Activated CD8-positive, alpha-beta T cell treated with anti-CD3 and anti-CD28 coated beads, Interleukin-2, amount 10 ng/mL, durations not matched to agents 7 days and 5 days (primary cell): Measurements from ENCODE around the gene CHID1. TPM values are rescaled to one million over a fixed set of nuclear protein-coding genes. Genes with fewer than 3 reads are reported as not detected.

ENCODE experiments used
- ATAC-seq: fragments of 150-1000 bp; cut with Tn5 transposase; one replicate; pipeline ENCODE4 v1.10.0; 2021; ENCODE audit warnings: moderate library complexity
- CTCF ChIA-PET: fragments of 350-600 bp; sonication (Branson Sonifier 250); formaldehyde crosslinking; loops from one replicate; lab custom pipeline; 2021; ENCODE audit warnings: antibody characterized with exemption; lab: Charles Lee
- POLR2A ChIA-PET: fragments of 350-600 bp; sonication (Branson Sonifier 250); formaldehyde crosslinking; loops from one replicate; lab custom pipeline; 2021; ENCODE audit warnings: antibody characterized with exemption; lab: Charles Lee
- DNase-seq: peaks from one replicate; pipeline ENCODE4 v3.0.0-alpha.2; 2020
- H3K27ac Mint-ChIP-seq: one replicate; pipeline ENCODE4 v1.8.0; 2021; ENCODE audit warnings: mild to moderate bottlenecking, mixed read lengths
- H3K27me3 Mint-ChIP-seq: one replicate; pipeline ENCODE4 v1.8.0; 2021; ENCODE audit warnings: low read depth, mixed read lengths
- H3K36me3 Mint-ChIP-seq: one replicate; pipeline ENCODE4 v1.8.0; 2021; ENCODE audit warnings: low read depth, mixed read lengths
- H3K4me1 Mint-ChIP-seq: one replicate; pipeline ENCODE4 v1.8.0; 2021; ENCODE audit warnings: low read depth, mixed read lengths
- H3K4me3 Mint-ChIP-seq: one replicate; pipeline ENCODE4 v1.8.0; 2021; ENCODE audit warnings: mild to moderate bottlenecking, mixed read lengths
- H3K9me3 Mint-ChIP-seq: one replicate; pipeline ENCODE4 v1.8.0; 2022; ENCODE audit warnings: mixed read lengths; ENCODE audit not compliant: insufficient read depth
- total RNA-seq, 2 experiments: library from RNA; stranded (reverse); gene quantifications; one replicate each; pipeline ENCODE4 v1.2.3, GENCODE V29; 2021

Gene CHID1
- 10 to 100 TPM; 46.1 to 48.4 TPM for total RNA-seq

DNA sequence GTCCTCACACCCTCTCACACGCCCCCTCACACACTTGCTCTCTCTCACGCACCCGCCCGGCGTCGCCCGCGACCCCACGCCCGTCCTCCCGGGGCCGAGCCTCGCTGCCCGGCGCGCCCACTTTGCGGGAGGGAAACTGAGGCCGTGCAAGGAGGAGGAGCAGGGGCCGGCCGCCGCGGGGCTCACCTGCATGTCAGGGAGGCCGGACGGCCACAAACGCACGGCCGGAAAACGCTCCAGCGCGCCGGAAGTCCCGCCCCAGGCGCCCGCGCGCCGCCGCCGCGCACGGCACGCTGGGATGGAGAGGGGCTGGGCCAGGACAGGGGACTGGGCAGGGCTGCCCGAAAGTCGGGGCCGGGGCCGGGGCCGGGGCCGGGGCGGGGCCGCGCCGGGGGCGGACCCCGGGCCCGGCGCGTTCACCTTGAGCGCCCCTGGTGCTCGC, at the start of gene CHID1:
Gene CHID1, minus strand, starts transcription at position 222 of the 442 bp plus-strand sequence. CDS start 5,994 bp downstream, outside the sequence.
- ChIA-PET POLR2A (interaction anchor here (0.6 to 1.9 kb wide), 4 partner anchors 11 to 67 kb away, joined by 3 to 5 read pairs (median 3); partner anchors contain the start of gene TSPAN4), CTCF (interaction anchor here (1.2 to 1.9 kb wide), 4 partner anchors 11 to 140 kb away, joined by 3 to 5 read pairs (median 3); no protein-coding TSS in a partner anchor)
- Mint-ChIP-seq H3K27ac (peak within 1 kb of the TSS; percentile 86), H3K36me3 (no peaks in the 10 kb centered on the region), H3K9me3 (no peaks in the 10 kb centered on the region), H3K4me3 (peak within 1 kb of the TSS; percentile 90), H3K27me3 (no peaks in the 10 kb centered on the region), H3K4me1 (peaks cover 15% of the 10 kb centered on the region)
- peak; percentile 87 for DNase-seq
- ATAC-seq = peak; percentile 96

GRCh38 chr11:959608-960007, 49.0 kb upstream of the CHID1 start:
- H3K36me3 Mint-ChIP-seq = peaks cover 18% of the 10 kb centered on the region
- CTCF ChIA-PET = no interaction called here
- peaks cover 5% of the 10 kb centered on the region for H3K9me3 Mint-ChIP-seq
- no peak overlapping the region for H3K4me3 Mint-ChIP-seq
- H3K27ac Mint-ChIP-seq = no peak overlapping the region
- no peaks in the 10 kb centered on the region for H3K27me3 Mint-ChIP-seq
- no peak for ATAC-seq
- POLR2A ChIA-PET = no interaction called here
- no peak for DNase-seq
- H3K4me1 Mint-ChIP-seq = no peaks in the 10 kb centered on the region

- ATAC-seq (no peak), DNase-seq (no peak)
- H3K36me3 Mint-ChIP-seq = peaks cover 12% of the 10 kb centered on the region
- ChIA-PET CTCF (no interaction called here), POLR2A (no interaction called here)
- H3K9me3 Mint-ChIP-seq = no peaks in the 10 kb centered on the region
- H3K27ac Mint-ChIP-seq = no peak overlapping the region
- no peaks in the 10 kb centered on the region for H3K27me3 Mint-ChIP-seq
- peaks cover 3% of the 10 kb centered on the region for H3K4me1 Mint-ChIP-seq
- H3K4me3 Mint-ChIP-seq = no peak overlapping the region
Measured at GRCh38 chr11:959027-959426, 48.4 kb upstream of the CHID1 start.

DNA sequence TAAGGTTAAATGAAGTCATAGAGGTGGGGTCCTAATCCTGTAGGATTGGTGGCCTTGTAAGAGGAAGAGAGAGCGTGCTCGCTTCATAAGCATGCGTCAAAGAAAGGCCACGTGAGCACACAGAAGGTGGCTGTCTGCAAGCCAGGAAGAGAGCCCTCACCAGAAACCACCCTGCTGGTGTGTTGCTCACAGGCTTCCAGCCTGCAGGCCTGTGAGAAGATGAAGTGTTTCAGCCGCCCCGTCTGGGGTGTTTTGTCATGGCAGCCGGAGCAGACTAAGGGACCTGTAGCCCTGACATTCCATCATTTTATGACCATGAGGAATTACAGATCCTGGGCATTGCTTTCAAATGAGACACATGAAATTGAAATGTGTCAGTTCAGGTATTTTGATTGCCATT, 47.5 kb upstream of the CHID1 start:
- H3K27ac Mint-ChIP-seq = no peak overlapping the region
- ATAC-seq (no peak), DNase-seq (no peak)
- no peaks in the 10 kb centered on the region for H3K27me3 Mint-ChIP-seq
- ChIA-PET POLR2A (no interaction called here), CTCF (no interaction called here)
- no peak overlapping the region for H3K4me3 Mint-ChIP-seq
- H3K4me1 Mint-ChIP-seq = peaks cover 3% of the 10 kb centered on the region
- peaks cover 6% of the 10 kb centered on the region for H3K36me3 Mint-ChIP-seq
- H3K9me3 Mint-ChIP-seq = no peaks in the 10 kb centered on the region

GRCh38 chr11:957212-957920, 46.8 kb upstream of the CHID1 start:
- peaks cover 3% of the 10 kb centered on the region for H3K4me1 Mint-ChIP-seq

DNA sequence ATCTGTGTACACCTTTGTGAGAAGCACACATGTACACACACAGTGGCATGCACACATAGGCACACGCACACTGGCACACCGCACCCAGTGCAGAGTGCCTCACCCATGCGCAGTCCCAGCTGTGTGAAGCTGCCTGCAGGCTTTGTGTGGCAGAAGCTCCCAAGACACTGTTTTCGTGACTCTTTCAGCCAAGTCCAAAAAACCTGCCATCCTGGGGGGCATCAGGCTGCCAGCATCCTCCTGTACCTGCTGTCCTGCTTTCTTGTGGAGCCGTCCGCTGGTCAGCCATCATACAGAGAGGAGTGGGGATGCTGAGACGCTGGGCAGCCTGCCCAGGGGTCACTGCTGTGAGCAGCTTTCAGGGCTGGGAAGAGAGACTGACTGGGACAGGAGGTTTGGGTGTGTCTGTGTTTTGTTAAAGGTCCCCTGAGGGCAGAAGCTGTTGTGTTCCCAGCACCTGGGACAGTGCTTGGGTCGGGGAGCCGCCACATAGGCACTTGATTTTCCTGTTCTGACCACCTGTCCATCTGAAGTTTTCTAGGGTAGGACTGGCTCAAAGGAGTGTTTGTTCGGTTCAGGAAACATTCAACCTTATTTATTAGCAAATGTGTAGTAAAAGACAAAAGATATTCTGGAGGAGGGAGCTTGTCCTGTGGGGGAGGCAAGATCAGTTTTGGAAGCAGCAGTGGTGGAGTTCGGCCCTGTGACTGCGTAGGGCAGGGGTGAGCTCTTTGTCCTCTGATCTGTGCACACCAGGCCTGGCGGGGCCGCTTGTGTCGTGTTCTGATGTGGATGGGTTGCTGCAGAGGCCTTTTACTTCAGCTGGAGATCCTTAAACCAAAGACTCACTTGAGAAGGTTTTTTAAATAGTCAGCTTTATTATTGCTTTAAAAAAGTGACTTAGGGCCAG, 44.8 kb upstream of the CHID1 start:
- CTCF ChIA-PET = no interaction called here
- POLR2A ChIA-PET = interaction anchor here (0.6 kb wide), 1 partner anchor 22 kb away, joined by 3 read pairs; no protein-coding TSS in a partner anchor
- H3K27me3 Mint-ChIP-seq = no peaks in the 10 kb centered on the region
- DNase-seq (no peak), ATAC-seq (no peak)
- H3K36me3 Mint-ChIP-seq = peaks cover 1% of the 10 kb centered on the region
- peaks cover 3% of the 10 kb centered on the region for H3K4me1 Mint-ChIP-seq
- H3K9me3 Mint-ChIP-seq = no peaks in the 10 kb centered on the region
- H3K4me3 Mint-ChIP-seq = no peak overlapping the region
- H3K27ac Mint-ChIP-seq = no peak overlapping the region

More at GRCh38 chr11:957212-957920, 46.8 kb upstream of the CHID1 start:
- no peak for ATAC-seq
- ChIA-PET POLR2A (no interaction called here), CTCF (no interaction called here)
- no peaks in the 10 kb centered on the region for H3K9me3 Mint-ChIP-seq
- DNase-seq = no peak
- peaks cover 3% of the 10 kb centered on the region for H3K36me3 Mint-ChIP-seq
- H3K27me3 Mint-ChIP-seq = no peaks in the 10 kb centered on the region
- H3K27ac Mint-ChIP-seq = no peak overlapping the region
- H3K4me3 Mint-ChIP-seq = no peak overlapping the region

- peaks cover 3% of the 10 kb centered on the region for H3K4me1 Mint-ChIP-seq
- no peaks in the 10 kb centered on the region for H3K9me3 Mint-ChIP-seq
- no peak overlapping the region for H3K4me3 Mint-ChIP-seq
- ChIA-PET CTCF (no interaction called here), POLR2A (no interaction called here)
- peaks cover 6% of the 10 kb centered on the region for H3K36me3 Mint-ChIP-seq
- H3K27me3 Mint-ChIP-seq = no peaks in the 10 kb centered on the region
- ATAC-seq = no peak
- H3K27ac Mint-ChIP-seq = no peak overlapping the region
- no peak for DNase-seq
Measured at GRCh38 chr11:954392-955153, 44.0 kb upstream of the CHID1 start.

DNA sequence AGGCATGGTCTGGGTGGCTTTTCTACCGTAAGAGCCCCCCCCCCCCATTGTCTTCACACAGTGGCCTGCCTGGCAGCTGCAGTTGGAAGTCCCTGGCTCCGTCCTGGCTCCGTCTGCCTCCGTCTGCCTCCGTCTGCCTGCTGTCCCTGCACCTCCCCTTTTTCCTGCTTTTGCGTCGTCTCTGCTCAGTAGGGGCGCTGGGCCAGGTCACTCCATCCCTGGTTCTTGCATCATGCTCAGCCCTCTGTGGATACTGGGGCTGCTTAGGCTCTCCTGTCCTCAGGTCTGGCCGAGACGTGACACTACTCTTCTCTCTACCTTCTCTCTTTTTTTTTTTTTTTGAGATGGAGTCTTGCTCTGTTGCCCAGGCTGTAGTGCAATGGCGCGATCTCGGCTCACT, 42.9 kb upstream of the CHID1 start:
- Mint-ChIP-seq H3K36me3 (peaks cover 15% of the 10 kb centered on the region), H3K9me3 (no peaks in the 10 kb centered on the region), H3K4me3 (no peak overlapping the region), H3K4me1 (peaks cover 3% of the 10 kb centered on the region), H3K27me3 (no peaks in the 10 kb centered on the region), H3K27ac (no peak overlapping the region)
- CTCF ChIA-PET = no interaction called here
- ATAC-seq (no peak), DNase-seq (no peak)
- POLR2A ChIA-PET = no interaction called here

DNA sequence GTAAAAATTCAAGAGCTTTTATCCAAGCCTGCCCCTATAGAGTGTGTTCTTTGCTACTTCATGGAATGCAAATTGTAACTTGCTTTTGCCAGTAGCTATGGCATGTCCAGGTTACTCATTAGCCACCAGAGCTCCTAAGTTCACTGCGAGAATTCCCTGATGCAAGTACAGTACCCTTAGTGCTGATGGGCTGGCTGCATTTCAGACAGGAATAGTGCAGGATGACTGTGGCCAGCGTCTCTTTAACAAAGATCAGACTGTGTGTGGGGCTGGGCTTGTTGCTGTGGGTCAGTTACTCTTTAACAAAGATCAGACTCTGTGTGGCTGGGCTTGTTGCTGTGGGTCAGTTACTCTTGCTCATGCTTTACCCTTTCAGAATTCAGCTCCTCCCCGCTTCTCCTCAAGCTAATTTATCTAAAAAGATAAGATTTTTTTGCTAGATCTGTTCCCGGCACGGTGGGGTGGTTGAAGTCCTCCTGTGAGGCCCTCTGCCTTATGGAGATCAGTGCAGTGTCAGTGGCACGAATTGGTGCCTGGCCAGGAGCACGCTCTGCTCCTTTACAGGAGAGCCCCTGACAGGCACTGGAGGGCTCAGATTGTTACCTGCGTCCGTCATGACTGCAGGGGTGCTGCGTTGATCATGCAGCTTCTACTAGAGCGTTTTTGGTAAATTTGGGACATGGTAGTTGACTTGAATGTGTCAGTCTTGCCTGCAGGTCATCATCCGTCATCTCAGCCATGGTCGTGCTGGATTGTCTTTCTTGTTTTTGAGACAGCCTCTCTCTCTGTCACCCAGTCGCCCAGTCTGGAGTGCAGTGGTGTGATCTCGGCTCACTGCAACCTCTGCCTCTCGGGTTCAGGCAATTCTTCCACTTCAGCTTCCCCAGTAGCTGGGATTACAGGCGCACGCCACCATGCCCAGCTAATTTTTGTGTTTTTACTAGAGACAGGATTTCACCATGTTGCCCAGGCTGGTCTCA, 42.1 kb upstream of the CHID1 start:
- Mint-ChIP-seq H3K4me3 (no peak overlapping the region), H3K9me3 (no peaks in the 10 kb centered on the region), H3K36me3 (peaks cover 20% of the 10 kb centered on the region), H3K27me3 (no peaks in the 10 kb centered on the region), H3K4me1 (peaks cover 3% of the 10 kb centered on the region), H3K27ac (no peak overlapping the region)
- ChIA-PET POLR2A (no interaction called here), CTCF (no interaction called here)
- ATAC-seq = no peak
- no peak for DNase-seq

DNA sequence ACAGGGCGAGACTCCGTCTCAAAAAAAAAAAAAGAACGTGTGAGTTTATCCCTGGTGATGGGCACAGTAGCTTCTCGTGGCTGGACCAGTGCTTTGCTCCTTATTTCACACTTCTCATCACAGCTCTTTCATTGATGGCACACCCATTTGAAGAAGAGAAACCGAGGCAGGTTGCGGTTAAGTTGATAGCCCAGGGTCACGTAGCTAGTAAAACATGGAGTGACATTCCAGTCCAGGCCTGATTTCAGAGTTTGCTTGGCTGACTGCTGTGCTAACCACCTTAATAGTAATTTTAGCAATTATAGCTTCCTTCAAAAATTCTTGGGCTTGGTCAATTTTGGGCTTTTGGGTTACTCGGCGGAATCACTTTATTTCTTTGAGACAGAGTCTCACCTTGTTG, 40.9 kb upstream of the CHID1 start:
- DNase-seq = no peak
- CTCF ChIA-PET = no interaction called here
- H3K4me3 Mint-ChIP-seq = no peak overlapping the region
- no peaks in the 10 kb centered on the region for H3K9me3 Mint-ChIP-seq
- POLR2A ChIA-PET = no interaction called here
- no peak for ATAC-seq
- H3K36me3 Mint-ChIP-seq = peaks cover 22% of the 10 kb centered on the region
- H3K4me1 Mint-ChIP-seq = peaks cover 3% of the 10 kb centered on the region
- H3K27ac Mint-ChIP-seq = no peak overlapping the region
- H3K27me3 Mint-ChIP-seq = no peaks in the 10 kb centered on the region
